Vagina (tissue), 2 donors: Measurements from ENCODE around the gene IGSF9.

Source experiments
- CTCF ChIP-seq, 3 experiments: fragments of 450-650 bp in 2 of 3; fragments of 200-600 bp in 1 of 3; sonication (generic) in 1 of 3; IDR thresholded peaks; one replicate each; pipeline ENCODE4 v1.5.1; 2017 to 2019; ENCODE audit warnings: antibody characterized with exemption in 3 of 3, mild to moderate bottlenecking in 2 of 3, moderate library complexity in 2 of 3
- POLR2A ChIP-seq, 2 donors: fragments of 450-650 bp; IDR thresholded peaks; one replicate each; pipeline ENCODE4 v1.6.1; 2017; ENCODE audit warnings: antibody characterized with exemption in 2 of 2, mild to moderate bottlenecking in 2 of 2, moderate library complexity in 2 of 2

GRCh38 chr1:159938211-159938852 lies 7.1 kb downstream of the IGSF9 start:
- TF ChIP-seq CTCF (IDR thresholded peaks at IDR 0.05): no peak
- no peak for TF ChIP-seq POLR2A (IDR thresholded peaks at IDR 0.05)
